Measurements from ENCODE around the gene OPRL1. TPM values are rescaled to one million over a fixed set of nuclear protein-coding genes. Genes with fewer than 3 reads are reported as not detected.
A peak's percentile ranks its signal among the peaks of the same experiment; 100 is the strongest.

Gene OPRL1
- total RNA-seq, 1 donor, result 0.63 TPM

DNA sequence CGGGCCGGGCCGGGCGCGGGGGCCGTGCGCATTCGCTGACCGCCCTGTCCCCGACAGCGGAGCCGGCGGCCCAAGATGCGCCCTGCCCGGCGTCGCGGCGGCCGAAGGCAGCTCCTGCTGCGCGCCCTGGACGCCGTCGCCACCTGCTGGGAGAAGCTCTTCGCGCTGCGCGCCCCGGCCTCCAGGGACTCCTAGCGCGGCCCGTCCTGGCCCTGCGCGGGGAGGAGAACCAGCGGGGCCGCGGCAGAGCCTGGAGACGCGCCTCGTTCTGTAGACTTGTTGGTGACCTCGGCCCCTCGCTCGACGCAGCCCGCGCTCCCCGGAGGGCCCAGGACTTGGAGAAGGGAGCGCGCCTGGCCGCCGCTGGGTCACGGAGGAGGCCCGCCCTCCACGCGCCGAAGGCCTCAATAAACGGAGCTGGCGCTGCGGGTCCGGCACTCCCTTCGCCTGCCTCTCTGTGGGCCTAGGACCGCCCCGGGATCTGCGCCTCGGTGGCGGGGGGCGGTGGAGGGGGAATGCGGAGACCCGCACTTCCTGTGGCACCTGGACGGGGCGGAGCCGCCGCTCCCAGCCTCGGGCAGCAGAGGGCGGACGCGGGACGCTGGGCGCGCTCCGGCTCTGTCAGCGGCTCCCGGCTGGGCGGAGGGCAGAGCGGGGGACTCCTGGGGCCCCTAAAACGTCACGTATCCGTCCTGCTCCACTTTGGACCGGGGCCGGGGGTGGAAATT is 41.2 kb upstream of the OPRL1 start:
- TF ChIP-seq, protein P1, sequence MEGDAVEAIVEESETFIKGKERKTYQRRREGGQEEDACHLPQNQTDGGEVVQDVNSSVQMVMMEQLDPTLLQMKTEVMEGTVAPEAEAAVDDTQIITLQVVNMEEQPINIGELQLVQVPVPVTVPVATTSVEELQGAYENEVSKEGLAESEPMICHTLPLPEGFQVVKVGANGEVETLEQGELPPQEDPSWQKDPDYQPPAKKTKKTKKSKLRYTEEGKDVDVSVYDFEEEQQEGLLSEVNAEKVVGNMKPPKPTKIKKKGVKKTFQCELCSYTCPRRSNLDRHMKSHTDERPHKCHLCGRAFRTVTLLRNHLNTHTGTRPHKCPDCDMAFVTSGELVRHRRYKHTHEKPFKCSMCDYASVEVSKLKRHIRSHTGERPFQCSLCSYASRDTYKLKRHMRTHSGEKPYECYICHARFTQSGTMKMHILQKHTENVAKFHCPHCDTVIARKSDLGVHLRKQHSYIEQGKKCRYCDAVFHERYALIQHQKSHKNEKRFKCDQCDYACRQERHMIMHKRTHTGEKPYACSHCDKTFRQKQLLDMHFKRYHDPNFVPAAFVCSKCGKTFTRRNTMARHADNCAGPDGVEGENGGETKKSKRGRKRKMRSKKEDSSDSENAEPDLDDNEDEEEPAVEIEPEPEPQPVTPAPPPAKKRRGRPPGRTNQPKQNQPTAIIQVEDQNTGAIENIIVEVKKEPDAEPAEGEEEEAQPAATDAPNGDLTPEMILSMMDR (IDR thresholded peaks at IDR 0.05; ENCODE audit: insufficient read depth, low read length), result peak; percentile 56
- DNase-seq (ENCODE audit: low read depth), result peak; percentile 40
- peak overlapping the region; percentile 48 for H3K4me3 ChIP-seq (ENCODE audit: low read depth, low read length)

DNA sequence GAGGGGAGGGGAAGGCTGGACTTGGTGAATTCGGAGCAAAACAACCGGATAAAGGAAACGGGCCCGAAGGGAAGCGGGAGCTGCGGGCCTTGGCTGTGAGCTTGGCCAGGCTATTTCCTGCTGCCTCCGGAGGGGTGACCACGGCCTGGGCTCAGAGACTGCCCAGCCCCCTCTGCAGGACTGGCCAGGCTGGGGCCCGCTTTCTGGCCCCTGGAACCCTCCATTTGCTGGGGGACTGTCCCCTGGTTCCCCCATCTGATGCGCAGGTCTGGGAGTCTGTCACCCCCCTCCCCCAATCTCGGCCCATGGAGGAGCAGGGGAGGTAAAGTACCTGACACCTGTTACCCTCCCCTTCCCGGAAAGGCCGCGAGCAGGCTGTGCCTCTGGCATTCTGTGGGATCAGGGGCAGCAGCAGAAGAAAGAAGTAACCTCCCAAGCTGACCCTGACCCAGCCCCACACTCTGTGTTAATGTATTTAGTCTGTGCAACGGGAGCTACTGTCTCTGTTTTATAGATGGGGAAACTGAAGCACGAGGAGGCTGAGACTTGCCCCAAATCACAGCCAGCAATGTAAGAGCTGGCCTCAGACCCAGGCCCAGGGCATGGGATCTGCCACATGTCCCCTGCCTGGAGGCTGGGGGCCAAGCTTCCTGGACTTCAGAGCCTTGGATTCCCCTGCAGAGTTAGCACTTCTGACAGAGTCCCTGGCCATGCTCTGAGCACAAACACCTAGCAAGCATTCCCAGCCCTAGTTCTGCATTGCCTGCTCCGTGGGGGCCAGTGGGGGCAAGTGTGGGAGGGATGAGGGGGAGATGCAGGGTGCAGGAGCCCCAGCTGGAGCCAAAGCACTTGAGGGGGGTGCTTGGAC is 40.4 kb upstream of the OPRL1 start:
- peak overlapping the region; percentile 28 for H3K4me3 ChIP-seq (ENCODE audit: low read depth, low read length)
- no peak for DNase-seq (ENCODE audit: low read depth)
- TF ChIP-seq, protein P1 (IDR thresholded peaks at IDR 0.05; ENCODE audit: insufficient read depth, low read length), result no peak

DNA sequence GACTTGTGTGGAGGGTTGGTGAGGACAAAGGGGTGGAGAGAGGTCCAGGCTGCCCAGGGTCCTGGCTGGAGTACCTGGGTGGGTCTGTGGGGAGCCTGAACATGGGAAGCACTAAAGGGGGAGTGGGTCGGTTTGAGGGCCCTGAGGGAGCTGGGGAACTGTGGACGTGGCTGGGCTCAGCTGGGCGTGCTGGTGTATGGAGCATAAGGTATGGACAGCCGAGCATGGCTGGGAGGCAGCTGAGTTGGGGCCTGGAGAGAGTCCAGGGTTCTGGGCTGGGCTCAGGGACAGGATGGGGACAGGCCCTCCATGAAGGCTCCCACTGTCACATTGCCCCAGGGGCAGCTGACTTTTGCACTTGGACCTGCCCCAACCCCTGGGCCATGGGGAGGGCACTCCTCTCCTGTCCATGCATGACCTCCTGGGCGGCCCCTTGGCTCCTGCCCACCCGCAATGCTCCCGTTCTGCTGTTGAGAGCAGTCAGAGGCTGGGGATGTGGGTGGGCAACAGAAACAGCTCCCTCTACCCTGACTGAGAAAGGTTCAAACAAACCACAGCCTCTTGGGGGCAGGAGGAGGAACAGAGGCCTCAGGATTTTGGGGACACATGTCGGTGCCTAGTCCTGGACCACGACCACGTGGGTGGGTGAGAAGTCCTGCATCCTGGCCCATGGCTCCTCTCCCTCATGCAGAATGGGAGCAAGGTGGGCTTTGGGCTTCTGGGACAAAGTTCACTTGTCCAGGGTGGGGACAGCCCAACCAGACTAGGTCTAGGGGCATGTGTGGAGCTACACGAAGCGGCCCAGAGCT is 39.4 kb upstream of the OPRL1 start:
- H3K4me3 ChIP-seq (ENCODE audit: low read depth, low read length), result no peak overlapping the region
- DNase-seq (ENCODE audit: low read depth), result no peak
- TF ChIP-seq, protein P1 (IDR thresholded peaks at IDR 0.05; ENCODE audit: insufficient read depth, low read length), result no peak

DNA sequence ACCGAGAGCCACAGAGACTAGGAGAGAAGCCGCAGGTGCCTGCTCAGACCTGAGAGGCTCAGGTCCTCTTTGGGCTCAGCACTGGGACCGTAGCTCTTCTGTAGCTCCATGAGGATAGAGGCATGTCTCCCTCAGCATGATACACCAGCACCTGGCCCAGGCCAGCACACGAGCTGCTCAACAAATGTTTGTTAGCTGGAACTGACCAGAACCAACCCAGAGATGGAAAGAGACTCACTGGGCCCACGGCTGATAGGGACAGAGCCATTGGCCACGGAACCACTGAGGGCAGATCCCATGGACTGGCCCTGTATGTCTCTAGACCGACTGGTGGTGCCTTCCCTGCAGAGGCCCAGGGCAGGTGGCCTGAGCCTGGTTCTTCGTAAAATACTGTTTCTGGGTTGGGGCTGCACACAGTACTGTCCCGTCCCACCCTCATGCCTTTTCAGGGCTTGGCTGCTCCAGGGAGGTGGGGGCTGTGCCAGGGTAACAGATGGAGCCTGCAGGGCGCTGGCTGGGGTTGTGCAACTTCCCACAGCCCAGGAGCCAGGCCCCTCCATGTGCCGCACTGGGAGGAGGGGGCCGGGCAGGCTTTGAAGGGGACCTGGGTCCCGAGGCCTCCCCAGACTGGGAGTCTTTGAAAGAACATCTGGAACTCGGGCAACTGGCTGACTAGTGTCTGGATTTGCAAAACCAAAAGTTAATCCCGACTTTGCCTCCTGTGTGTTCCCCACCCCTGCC is 38.7 kb upstream of the OPRL1 start:
- peak; percentile 16 for DNase-seq (ENCODE audit: low read depth)
- TF ChIP-seq, protein P1 (IDR thresholded peaks at IDR 0.05; ENCODE audit: insufficient read depth, low read length), result no peak
- no peak overlapping the region for H3K4me3 ChIP-seq (ENCODE audit: low read depth, low read length)

DNA sequence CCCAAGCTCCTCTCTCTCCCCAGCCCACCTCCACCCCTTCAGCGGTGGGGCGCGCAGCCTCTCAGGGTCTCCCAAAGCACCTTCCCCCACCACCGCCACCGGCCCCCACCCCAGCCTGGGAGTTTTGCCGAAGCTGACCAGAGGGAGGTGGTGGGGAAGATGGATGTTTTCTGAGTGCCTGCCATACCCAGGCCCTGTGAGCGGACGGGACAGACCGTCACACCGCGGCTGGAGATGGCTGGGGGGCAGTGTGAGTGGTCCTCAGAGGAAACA is 38.2 kb upstream of the OPRL1 start:
- no peak overlapping the region for H3K4me3 ChIP-seq (ENCODE audit: low read depth, low read length)
- no peak for DNase-seq (ENCODE audit: low read depth)
- TF ChIP-seq, protein P1 (IDR thresholded peaks at IDR 0.05; ENCODE audit: insufficient read depth, low read length), result no peak
